Gastrocnemius medialis (tissue), 4 donors: ENCODE data around the gene MARCHF10.

Experiments used
- CTCF ChIP-seq, 5 experiments: fragments of 450-650 bp in 3 of 5; fragments of 200-600 bp in 2 of 5; sonication (generic) in 2 of 5; IDR thresholded peaks in 4 of 5; conservative IDR thresholded peaks in 1 of 5; 1 replicate in 4 of 5; 2 replicates in 1 of 5; pipeline ENCODE4 v1.5.1; 2016 to 2019; ENCODE audit warnings: antibody characterized with exemption in 5 of 5, mild to moderate bottlenecking in 3 of 5, moderate library complexity in 3 of 5
- POLR2A ChIP-seq, 2 donors: fragments of 450-650 bp; IDR thresholded peaks; one replicate each; pipeline ENCODE4 v1.6.1; 2017; ENCODE audit warnings: antibody characterized with exemption in 2 of 2, mild to moderate bottlenecking in 2 of 2, moderate library complexity in 2 of 2

GRCh38 chr17:62727916-62728672, 80.0 kb downstream of the MARCHF10 start:
- TF ChIP-seq POLR2A (IDR thresholded peaks at IDR 0.05) (no peak), CTCF (IDR thresholded peaks at IDR 0.05 in 4 of 5, conservative IDR thresholded peaks at IDR 0.05 in 1 of 5) (no peak)
